OCI-LY1 (cell line): ENCODE measurements around the gene DDAH1.

Experiments used
- H2AFZ ChIP-seq: fragments of 200-600 bp; sonication (generic), shearing (Covaris generic); 2 replicates; pipeline ENCODE4 v1.6.0; 2014; ENCODE audit warnings: antibody characterized with exemption, mild to moderate bottlenecking, low read length
- H3F3A ChIP-seq: fragments of 200-600 bp; sonication (generic), shearing (Covaris generic); 2 replicates; pipeline ENCODE4 v1.6.0; 2014; ENCODE audit warnings: mild to moderate bottlenecking, antibody characterized with exemption, low read length, moderate library complexity; ENCODE audit not compliant: insufficient read depth
- H3K27ac ChIP-seq: fragments of 200-600 bp; sonication (generic); 2 replicates; pipeline ENCODE4 v1.5.1; 2014; ENCODE audit warnings: low read length, mixed run types, mild to moderate bottlenecking, low read depth; ENCODE audit not compliant: poor library complexity, severe bottlenecking
- H3K27me3 ChIP-seq: fragments of 200-600 bp; sonication (generic); 2 replicates; pipeline ENCODE4 v1.6.0; 2014; ENCODE audit warnings: antibody characterized with exemption, mild to moderate bottlenecking, low read length, moderate library complexity; ENCODE audit not compliant: insufficient read depth
- H3K36me3 ChIP-seq: fragments of 200-600 bp; sonication (generic); 2 replicates; pipeline ENCODE4 v1.6.1; 2014; ENCODE audit warnings: mild to moderate bottlenecking, antibody characterized with exemption, low read length, moderate library complexity, mixed read lengths; ENCODE audit not compliant: insufficient read depth
- H3K4me1 ChIP-seq: fragments of 200-600 bp; sonication (generic); 2 replicates; pipeline ENCODE4 v1.5.1; 2014; ENCODE audit warnings: mild to moderate bottlenecking, low read length, moderate library complexity; ENCODE audit not compliant: insufficient read depth, severe bottlenecking
- H3K4me2 ChIP-seq: fragments of 200-600 bp; sonication (generic), shearing (Covaris generic); 2 replicates; pipeline ENCODE4 v1.6.1; 2014; ENCODE audit warnings: low read length
- H3K4me3 ChIP-seq: fragments of 200-600 bp; sonication (generic); 2 replicates; pipeline ENCODE4 v1.5.1; 2014; ENCODE audit warnings: low read length, low read depth, mild to moderate bottlenecking, mixed read lengths; ENCODE audit not compliant: poor library complexity, severe bottlenecking
- H3K79me2 ChIP-seq: fragments of 200-600 bp; shearing (Covaris generic); 2 replicates; pipeline ENCODE4 v1.6.1; 2016; ENCODE audit warnings: mixed run types, low read length, mixed read lengths; ENCODE audit not compliant: insufficient read depth
- H3K9ac ChIP-seq: fragments of 200-600 bp; sonication (generic), shearing (Covaris generic); 2 replicates; pipeline ENCODE4 v1.6.1; 2014; ENCODE audit warnings: mild to moderate bottlenecking, low read length, mixed read lengths
- H3K9me2 ChIP-seq: fragments of 200-600 bp; sonication (generic), shearing (Covaris generic); 2 replicates; pipeline ENCODE4 v1.6.1; 2014; ENCODE audit warnings: low read depth, mild to moderate bottlenecking, low read length, mixed read lengths
- H3K9me3 ChIP-seq: fragments of 200-600 bp; shearing (Covaris generic); 2 replicates; pipeline ENCODE4 v1.6.1; 2014; ENCODE audit warnings: low read length, mixed read lengths
- H4K20me1 ChIP-seq: fragments of 200-600 bp; sonication (generic), shearing (Covaris generic); 2 replicates; pipeline ENCODE4 v1.6.0; 2016; ENCODE audit warnings: mild to moderate bottlenecking, low read length; ENCODE audit not compliant: insufficient read depth
- EZH2 ChIP-seq: fragments of 200-600 bp; sonication (generic), shearing (Covaris generic); IDR thresholded peaks from 2 replicates; pipeline ENCODE4 v1.8.0; 2017; ENCODE audit warnings: borderline replicate concordance, mixed run types, mild to moderate bottlenecking, antibody characterized with exemption, low read length, moderate library complexity, mixed read lengths
- TF ChIP-seq, protein P1 (sequence below): fragments of 200-600 bp; sonication (generic), shearing (Covaris generic); IDR thresholded peaks from 2 replicates; pipeline ENCODE4 v1.5.1; 2017; ENCODE audit warnings: mild to moderate bottlenecking, antibody characterized with exemption, low read length, moderate library complexity, mixed read lengths

The DDAH1 gene

DNA sequence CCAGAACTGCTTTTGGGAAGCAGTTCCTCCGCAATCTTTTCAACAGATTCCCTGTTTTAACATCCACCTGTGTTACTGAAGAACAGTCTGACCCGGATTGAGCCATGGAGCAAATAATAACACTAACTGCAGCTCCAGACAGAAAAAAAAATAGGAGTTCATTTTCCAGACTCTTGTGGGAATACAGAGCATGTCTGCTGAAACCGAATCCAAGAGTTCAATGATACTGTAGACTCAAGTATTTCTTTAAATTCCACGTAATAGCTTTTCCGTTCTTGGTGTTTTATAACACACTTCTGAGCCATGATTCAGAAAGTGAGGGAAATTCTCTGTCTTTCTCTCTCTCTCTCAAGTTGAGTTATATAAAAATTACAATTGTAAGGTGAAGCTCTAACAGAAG is 60.6 kb downstream of the DDAH1 start:
- H3K79me2 ChIP-seq, result no peaks in the 10 kb centered on the region
- no peaks in the 10 kb centered on the region for H4K20me1 ChIP-seq
- no peak overlapping the region for H3K4me3 ChIP-seq
- H3K27ac ChIP-seq, result no peak overlapping the region
- H3F3A ChIP-seq, result no peaks in the 10 kb centered on the region
- no peak overlapping the region for H2AFZ ChIP-seq
- H3K4me2 ChIP-seq, result no peak overlapping the region
- TF ChIP-seq, protein P1, sequence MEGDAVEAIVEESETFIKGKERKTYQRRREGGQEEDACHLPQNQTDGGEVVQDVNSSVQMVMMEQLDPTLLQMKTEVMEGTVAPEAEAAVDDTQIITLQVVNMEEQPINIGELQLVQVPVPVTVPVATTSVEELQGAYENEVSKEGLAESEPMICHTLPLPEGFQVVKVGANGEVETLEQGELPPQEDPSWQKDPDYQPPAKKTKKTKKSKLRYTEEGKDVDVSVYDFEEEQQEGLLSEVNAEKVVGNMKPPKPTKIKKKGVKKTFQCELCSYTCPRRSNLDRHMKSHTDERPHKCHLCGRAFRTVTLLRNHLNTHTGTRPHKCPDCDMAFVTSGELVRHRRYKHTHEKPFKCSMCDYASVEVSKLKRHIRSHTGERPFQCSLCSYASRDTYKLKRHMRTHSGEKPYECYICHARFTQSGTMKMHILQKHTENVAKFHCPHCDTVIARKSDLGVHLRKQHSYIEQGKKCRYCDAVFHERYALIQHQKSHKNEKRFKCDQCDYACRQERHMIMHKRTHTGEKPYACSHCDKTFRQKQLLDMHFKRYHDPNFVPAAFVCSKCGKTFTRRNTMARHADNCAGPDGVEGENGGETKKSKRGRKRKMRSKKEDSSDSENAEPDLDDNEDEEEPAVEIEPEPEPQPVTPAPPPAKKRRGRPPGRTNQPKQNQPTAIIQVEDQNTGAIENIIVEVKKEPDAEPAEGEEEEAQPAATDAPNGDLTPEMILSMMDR, result no peak
- no peak overlapping the region for H3K9ac ChIP-seq
- no peaks in the 10 kb centered on the region for H3K9me2 ChIP-seq
- no peaks in the 10 kb centered on the region for H3K36me3 ChIP-seq
- no peaks in the 10 kb centered on the region for H3K4me1 ChIP-seq
- H3K9me3 ChIP-seq, result no peaks in the 10 kb centered on the region
- H3K27me3 ChIP-seq, result no peaks in the 10 kb centered on the region

DNA sequence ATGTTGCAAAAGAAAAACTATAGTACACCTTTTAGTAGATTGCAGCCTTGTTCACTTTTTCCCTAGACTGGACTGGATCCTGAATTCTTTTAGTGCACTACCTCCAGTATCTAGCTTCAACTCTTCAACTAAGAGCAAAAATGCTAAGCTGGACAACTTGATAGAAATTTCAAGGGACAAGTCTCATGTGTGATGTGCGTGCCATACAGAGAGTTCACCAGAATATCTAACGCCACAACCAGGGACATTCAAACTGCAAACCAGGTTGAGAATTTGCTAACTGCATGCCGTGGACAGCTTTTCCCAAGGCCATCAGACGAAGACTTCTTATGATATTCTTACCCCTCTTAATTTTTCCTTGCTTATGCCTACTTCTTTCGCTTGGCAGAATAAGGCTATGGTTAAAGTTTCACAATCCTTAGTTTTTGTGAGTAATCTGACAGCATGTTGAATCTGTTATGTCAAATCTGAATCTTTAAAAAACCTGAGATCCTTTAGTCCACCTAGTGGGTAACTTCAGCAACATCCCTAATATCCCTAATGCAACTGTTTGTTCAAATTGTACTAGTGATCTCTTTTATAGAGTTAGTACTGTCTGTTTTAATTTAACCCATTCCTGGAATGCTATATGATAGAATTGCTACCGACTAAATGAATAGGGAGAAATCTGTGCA is 66.4 kb downstream of the DDAH1 start:
- Histone ChIP-seq H3K4me3 (no peak overlapping the region), H3K9me2 (no peaks in the 10 kb centered on the region), H3K9ac (no peak overlapping the region), H3K36me3 (no peaks in the 10 kb centered on the region), H2AFZ (no peak overlapping the region), H3K79me2 (no peaks in the 10 kb centered on the region), H3K27ac (no peak overlapping the region), H3F3A (no peaks in the 10 kb centered on the region), H4K20me1 (no peaks in the 10 kb centered on the region), H3K4me1 (no peaks in the 10 kb centered on the region), H3K4me2 (no peak overlapping the region), H3K9me3 (no peaks in the 10 kb centered on the region), H3K27me3 (no peaks in the 10 kb centered on the region)
- no peak for TF ChIP-seq EZH2
- TF ChIP-seq, protein P1, result peak; percentile 11; the same call in 1 of the 2 replicates

DNA sequence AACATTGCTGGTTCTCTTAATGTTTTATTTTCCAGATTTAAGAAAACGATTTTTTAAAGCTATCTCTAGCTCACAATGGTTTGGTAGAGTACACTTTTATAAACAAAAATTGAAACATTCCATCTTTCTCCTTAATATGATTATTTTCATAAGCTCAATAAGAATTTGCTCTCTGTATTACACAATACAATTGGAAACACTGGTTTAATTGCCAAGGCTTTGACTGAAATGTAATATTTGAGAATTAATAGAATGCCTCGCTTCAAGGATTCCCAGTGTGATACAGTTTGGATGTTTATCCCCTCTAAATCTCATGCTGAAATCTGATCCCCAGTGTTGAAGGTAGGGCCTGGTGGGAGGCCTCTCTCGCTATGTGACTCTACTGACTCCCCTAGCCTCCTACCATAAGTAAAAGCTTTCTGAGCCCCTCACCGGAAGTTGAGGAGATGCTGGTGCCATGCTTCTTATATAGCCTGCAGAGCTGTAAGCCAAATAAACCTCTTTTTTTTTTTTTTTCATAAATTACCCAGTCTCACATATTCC is 67.4 kb downstream of the DDAH1 start:
- Histone ChIP-seq H3K27ac (no peak overlapping the region), H3K4me1 (no peaks in the 10 kb centered on the region), H3K27me3 (no peaks in the 10 kb centered on the region), H4K20me1 (no peaks in the 10 kb centered on the region), H3K79me2 (no peaks in the 10 kb centered on the region), H3K4me2 (no peak overlapping the region), H3K9me3 (no peaks in the 10 kb centered on the region), H3K9me2 (no peaks in the 10 kb centered on the region), H3K4me3 (no peak overlapping the region), H3F3A (no peaks in the 10 kb centered on the region), H3K9ac (no peak overlapping the region), H3K36me3 (no peaks in the 10 kb centered on the region), H2AFZ (no peak overlapping the region)
- TF ChIP-seq EZH2, result no peak

DNA sequence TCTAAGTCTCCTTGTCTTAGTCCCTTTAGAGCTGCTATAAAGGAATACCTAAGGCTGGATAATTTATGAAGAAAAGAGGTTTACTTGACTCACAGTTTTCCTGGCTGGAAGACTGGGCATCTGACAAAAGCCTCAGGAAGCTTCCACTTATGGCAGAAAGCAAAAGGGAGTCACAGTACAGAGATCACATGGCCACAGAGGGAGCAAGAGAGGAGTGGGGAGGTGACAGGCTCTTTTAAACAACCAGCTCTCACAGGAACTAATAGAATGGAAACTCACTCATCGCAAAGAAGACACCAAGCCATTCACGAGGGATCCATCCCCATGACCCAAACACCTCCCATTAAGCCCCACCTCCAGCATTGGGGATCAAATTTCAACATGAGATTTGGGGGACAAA is 68.8 kb downstream of the DDAH1 start:
- TF ChIP-seq EZH2, result no peak
- TF ChIP-seq, protein P1, result no peak
- Histone ChIP-seq H3K79me2 (no peaks in the 10 kb centered on the region), H3K9ac (no peak overlapping the region), H2AFZ (no peak overlapping the region), H3K4me2 (no peak overlapping the region), H3K27ac (no peak overlapping the region), H3K4me3 (no peak overlapping the region), H3K9me3 (no peaks in the 10 kb centered on the region), H3F3A (no peaks in the 10 kb centered on the region), H3K36me3 (no peaks in the 10 kb centered on the region), H3K4me1 (no peaks in the 10 kb centered on the region), H4K20me1 (no peaks in the 10 kb centered on the region), H3K9me2 (no peaks in the 10 kb centered on the region), H3K27me3 (no peaks in the 10 kb centered on the region)
